Activated CD4-positive, alpha-beta memory T cell treated with anti-CD3 and anti-CD28 coated beads for 36 hours (primary cell): ENCODE data around the gene ZNF784. TPM values are rescaled to one million over a fixed set of nuclear protein-coding genes. Genes with fewer than 3 reads are reported as not detected.

Source experiments
- CTCF ChIA-PET: fragments of 350-600 bp; sonication (Branson Sonifier 250); formaldehyde crosslinking; loops from one replicate; lab custom pipeline; 2021; ENCODE audit warnings: antibody characterized with exemption, inconsistent platforms; lab: Charles Lee
- POLR2A ChIA-PET: fragments of 350-600 bp; sonication (Branson Sonifier 250); formaldehyde crosslinking; loops from one replicate; lab custom pipeline; 2021; ENCODE audit warnings: antibody characterized with exemption; lab: Charles Lee
- DNase-seq: peaks from one replicate; pipeline ENCODE4 v3.0.0-alpha.2; 2020
- H3K27ac Mint-ChIP-seq: one replicate; pipeline ENCODE4 v1.8.0; 2021; ENCODE audit warnings: mixed read lengths
- H3K27me3 Mint-ChIP-seq: one replicate; pipeline ENCODE4 v1.8.0; 2021; ENCODE audit warnings: mixed read lengths
- H3K36me3 Mint-ChIP-seq: one replicate; pipeline ENCODE4 v1.8.0; 2021; ENCODE audit warnings: mixed read lengths
- H3K4me1 Mint-ChIP-seq: one replicate; pipeline ENCODE4 v1.8.0; 2021; ENCODE audit warnings: low read depth, mixed read lengths
- H3K4me3 Mint-ChIP-seq: one replicate; pipeline ENCODE4 v1.8.0; 2021; ENCODE audit warnings: mild to moderate bottlenecking, mixed read lengths
- H3K9me3 Mint-ChIP-seq: one replicate; pipeline ENCODE4 v1.8.0; 2021; ENCODE audit warnings: mixed read lengths
- intact Hi-C: fragments of 100-400 bp; cut with micrococcal nuclease; formaldehyde crosslinking; loops from one replicate; pipeline ENCODE4 v1.15.1; 2023
- total RNA-seq, 2 experiments: library from RNA; stranded (reverse); gene quantifications; one replicate each; pipeline ENCODE4 v1.2.3, GENCODE V29; 2021

The ZNF784 gene
- total RNA-seq, 2 experiments from 2014 or later, result 3.9 to 4.4 TPM

DNA sequence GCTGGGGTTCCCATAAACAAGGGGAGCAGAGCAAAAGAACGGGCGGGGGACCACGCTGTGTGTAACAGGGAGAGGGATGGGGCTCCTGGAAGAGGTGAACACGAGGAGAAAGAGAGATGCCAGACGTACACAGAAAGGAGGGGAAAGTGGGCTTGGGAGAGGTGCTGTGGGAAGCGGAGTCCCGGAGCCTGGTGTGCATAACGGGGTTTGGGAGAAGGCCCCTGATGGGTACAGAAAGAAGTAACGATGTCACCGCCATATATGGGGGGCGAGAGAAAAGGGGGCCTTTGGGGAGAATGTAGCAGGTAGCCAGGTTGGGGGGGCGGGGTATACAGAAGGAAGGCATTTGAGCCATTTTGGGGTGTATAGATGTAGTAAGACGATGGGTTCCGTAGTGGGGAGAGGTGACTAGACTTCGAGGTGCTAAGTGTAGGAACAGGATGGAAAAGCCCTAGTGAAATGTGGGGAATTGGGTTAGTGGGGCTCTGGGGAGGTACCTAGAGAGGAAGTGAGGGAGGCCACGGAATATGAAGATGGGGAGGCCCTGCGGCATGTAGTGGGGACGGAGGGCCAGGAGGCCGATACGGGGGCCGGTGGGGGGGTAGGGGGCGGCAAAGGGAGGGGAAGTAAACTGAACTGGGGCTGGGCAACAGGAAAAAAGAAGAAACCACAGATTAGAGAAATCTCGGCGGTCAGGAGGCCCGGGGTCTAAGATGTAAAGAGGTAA is 17.2 kb upstream of the ZNF784 start:
- DNase-seq, result peak; percentile 38
- intact Hi-C loops, result loop anchor here (2.0 to 5.0 kb wide), 3 partner anchors 37 to 384 kb away; partner anchors contain the start of genes PPP6R1, RPL28, TMEM238 and ZNF865
- Mint-ChIP-seq H3K4me1 (peaks cover 53% of the 10 kb centered on the region), H3K36me3 (peaks cover 28% of the 10 kb centered on the region), H3K9me3 (peaks cover 2% of the 10 kb centered on the region), H3K27ac (peak overlapping the region; percentile 98), H3K4me3 (peak overlapping the region; percentile 85), H3K27me3 (no peaks in the 10 kb centered on the region)
- ChIA-PET POLR2A (interaction anchor here (1.9 to 2.6 kb wide), 3 partner anchors 8 to 15 kb away, joined by 4 to 19 read pairs (median 6); partner anchors contain the start of gene U2AF2), CTCF (interaction anchor here (0.7 to 2.0 kb wide), 4 partner anchors 9 to 13 kb away, joined by 3 to 28 read pairs (median 14); partner anchors contain the start of gene U2AF2)

- H3K27me3 Mint-ChIP-seq, result no peaks in the 10 kb centered on the region
Measured at GRCh38 chr19:55640577-55641425, 16.4 kb upstream of the ZNF784 start, which contains the start of gene ZNF580. Gene ZNF580 (plus strand): TSS chr19:55641002. CDS start chr19:55642509, 1,507 bp downstream.

DNA sequence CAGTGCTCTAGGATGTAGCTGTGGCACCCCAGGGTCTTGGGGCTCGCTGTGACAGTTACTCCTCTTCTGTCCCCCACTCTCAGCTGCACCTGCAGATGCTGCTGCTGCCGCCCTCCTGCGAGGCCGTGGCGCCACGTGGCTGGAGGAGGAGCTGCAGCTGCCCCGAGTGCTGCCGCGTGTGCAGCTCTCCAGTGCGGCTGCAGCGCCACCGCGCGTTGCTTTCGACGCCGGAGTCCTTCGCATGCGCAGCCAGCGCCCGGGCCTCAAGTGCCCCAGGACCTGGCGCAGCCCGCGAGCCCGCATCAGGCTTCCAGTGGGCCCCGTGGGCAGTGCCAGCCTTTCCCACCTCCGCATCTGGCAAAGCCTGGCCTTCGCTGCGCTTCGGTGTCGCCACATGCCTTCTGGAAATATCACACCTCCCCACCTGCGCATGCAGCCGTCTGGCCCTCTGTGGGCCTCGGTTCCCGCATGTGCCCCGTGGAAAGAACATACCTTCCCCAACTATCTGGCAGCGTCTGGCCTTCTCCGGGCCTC is 15.7 kb upstream of the ZNF784 start:
- peaks cover 2% of the 10 kb centered on the region for H3K9me3 Mint-ChIP-seq
- ChIA-PET CTCF (interaction anchor here (0.5 to 5.0 kb wide), 6 partner anchors 14 to 125 kb away, joined by 3 to 26 read pairs (median 4); partner anchors contain the start of genes FIZ1, U2AF2 and ZNF784), POLR2A (interaction anchor here (1.9 kb wide), 1 partner anchor 14 kb away, joined by 4 read pairs; no protein-coding TSS in a partner anchor)
- intact Hi-C loops, result loop anchor here (5.0 kb wide), 1 partner anchor 383 kb away; the partner anchor contains the start of gene PPP6R1
- peaks cover 59% of the 10 kb centered on the region for H3K4me1 Mint-ChIP-seq
- H3K27me3 Mint-ChIP-seq, result no peaks in the 10 kb centered on the region
- H3K27ac Mint-ChIP-seq, result peak overlapping the region; percentile 88
- H3K4me3 Mint-ChIP-seq, result peak overlapping the region; percentile 77
- peak; percentile 81 for DNase-seq
- H3K36me3 Mint-ChIP-seq, result peaks cover 25% of the 10 kb centered on the region

More at GRCh38 chr19:55640577-55641425, 16.4 kb upstream of the ZNF784 start, which contains the start of gene ZNF580:
- DNase-seq, result peak; percentile 71
- Mint-ChIP-seq H3K27ac (peak within 1 kb of the TSS; percentile 98), H3K36me3 (peaks cover 28% of the 10 kb centered on the region), H3K4me3 (peak within 1 kb of the TSS; percentile 85), H3K9me3 (peaks cover 2% of the 10 kb centered on the region), H3K4me1 (peaks cover 61% of the 10 kb centered on the region)
- POLR2A ChIA-PET, result interaction anchor here (1.9 kb wide), 1 partner anchor 14 kb away, joined by 4 read pairs; no protein-coding TSS in a partner anchor
- CTCF ChIA-PET, result interaction anchor here (0.7 to 5.0 kb wide), 6 partner anchors 8 to 57 kb away, joined by 3 to 26 read pairs (median 4); partner anchors contain the start of genes FIZ1, U2AF2 and ZNF784
- intact Hi-C loops, result loop anchor here (5.0 kb wide), 1 partner anchor 384 kb away; the partner anchor contains the start of gene PPP6R1

GRCh38 chr19:55638864-55639359 is 14.5 kb upstream of the ZNF784 start:
- intact Hi-C loops, result no loop called here
- H3K27me3 Mint-ChIP-seq, result no peaks in the 10 kb centered on the region
- peaks cover 25% of the 10 kb centered on the region for H3K36me3 Mint-ChIP-seq
- DNase-seq, result peak; percentile 81
- peaks cover 60% of the 10 kb centered on the region for H3K4me1 Mint-ChIP-seq
- H3K4me3 Mint-ChIP-seq, result peak overlapping the region; percentile 51
- CTCF ChIA-PET, result interaction anchor here (0.6 to 5.0 kb wide), 8 partner anchors 8 to 135 kb away, joined by 3 to 26 read pairs (median 4); partner anchors contain the start of genes FIZ1, U2AF2 and ZNF784
- POLR2A ChIA-PET, result no interaction called here
- peak overlapping the region; percentile 81 for H3K27ac Mint-ChIP-seq
- peaks cover 2% of the 10 kb centered on the region for H3K9me3 Mint-ChIP-seq

GRCh38 chr19:55637534-55637933 is 13.2 kb upstream of the ZNF784 start:
- CTCF ChIA-PET, result interaction anchor here (0.7 to 5.0 kb wide), 9 partner anchors 12 to 133 kb away, joined by 3 to 26 read pairs (median 4); partner anchors contain the start of genes FIZ1, U2AF2 and ZNF784
- intact Hi-C loops, result no loop called here
- POLR2A ChIA-PET, result interaction anchor here (1.6 to 1.8 kb wide), 3 partner anchors 10 to 255 kb away, joined by 4 to 5 read pairs (median 5); partner anchors contain the start of genes CCDC106 and U2AF2
- peaks cover 2% of the 10 kb centered on the region for H3K9me3 Mint-ChIP-seq
- H3K4me3 Mint-ChIP-seq, result no peak overlapping the region
- H3K4me1 Mint-ChIP-seq, result peaks cover 54% of the 10 kb centered on the region
- peaks cover 17% of the 10 kb centered on the region for H3K36me3 Mint-ChIP-seq
- H3K27me3 Mint-ChIP-seq, result no peaks in the 10 kb centered on the region
- H3K27ac Mint-ChIP-seq, result peak overlapping the region; percentile 71
- no peak for DNase-seq

DNA sequence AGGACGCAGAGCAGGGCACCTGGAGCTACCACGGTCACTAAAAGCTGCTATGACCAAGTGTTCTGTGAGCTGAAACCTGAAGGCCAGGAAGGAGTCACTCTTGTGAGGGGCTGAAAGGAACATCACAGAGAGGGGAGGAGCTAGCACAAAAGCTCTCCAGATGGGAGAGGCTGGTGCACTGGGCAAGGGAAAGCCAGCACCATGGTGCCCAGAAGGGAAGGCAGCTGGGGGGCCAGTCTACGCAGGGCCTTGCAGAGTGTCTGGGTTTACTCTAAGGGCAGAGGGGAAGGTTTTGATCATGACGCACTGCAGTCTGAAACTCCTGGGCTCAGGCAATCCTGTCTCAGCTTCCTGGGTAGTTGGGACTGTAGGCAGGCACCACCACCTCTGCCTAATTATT is 12.4 kb upstream of the ZNF784 start:
- Mint-ChIP-seq H3K4me3 (peak overlapping the region; percentile 99), H3K9me3 (peaks cover 2% of the 10 kb centered on the region), H3K27ac (peak overlapping the region; percentile 99), H3K27me3 (no peaks in the 10 kb centered on the region), H3K4me1 (peaks cover 61% of the 10 kb centered on the region), H3K36me3 (peaks cover 17% of the 10 kb centered on the region)
- intact Hi-C loops, result no loop called here
- DNase-seq, result no peak
- ChIA-PET POLR2A (interaction anchor here (1.0 to 1.8 kb wide), 5 partner anchors 11 to 254 kb away, joined by 3 to 5 read pairs (median 4); partner anchors contain the start of genes CCDC106, NAT14 and U2AF2), CTCF (interaction anchor here (0.8 to 5.0 kb wide), 7 partner anchors 11 to 133 kb away, joined by 4 to 26 read pairs (median 5); partner anchors contain the start of genes FIZ1 and ZNF784)

DNA sequence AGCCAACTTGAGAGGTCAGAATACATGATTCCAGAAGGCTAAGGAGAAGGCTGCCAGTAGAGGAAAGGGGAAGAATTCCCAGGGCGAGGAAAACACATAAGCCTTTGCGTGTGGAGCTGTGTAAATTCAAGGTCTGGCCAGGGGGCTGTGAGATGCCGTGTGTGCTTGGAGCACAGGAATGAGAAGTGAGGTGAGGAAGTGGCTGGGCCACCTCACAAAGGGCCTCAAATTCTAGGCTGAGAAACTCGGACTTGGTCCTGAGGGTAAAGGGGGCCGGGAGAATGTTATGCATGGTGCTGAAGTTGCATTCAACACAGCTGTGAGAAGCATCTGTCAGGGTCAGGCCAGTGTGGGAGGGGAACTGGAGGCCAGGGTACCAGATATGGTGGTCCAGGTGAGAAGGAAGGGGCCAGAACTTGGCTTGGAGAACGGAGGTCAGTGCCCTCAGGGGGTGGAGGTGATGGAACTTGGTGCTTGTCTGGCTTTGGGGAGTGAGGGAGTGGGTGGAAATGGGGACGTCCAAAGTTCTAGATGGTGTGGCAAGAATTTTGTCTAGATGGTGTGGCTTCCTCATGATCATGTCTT is 11.6 kb upstream of the ZNF784 start:
- POLR2A ChIA-PET, result interaction anchor here (0.5 to 1.6 kb wide), 3 partner anchors 132 to 389 kb away, joined by 3 to 8 read pairs (median 3); partner anchors contain the start of gene NAT14
- peak overlapping the region; percentile 99 for H3K4me3 Mint-ChIP-seq

DNA sequence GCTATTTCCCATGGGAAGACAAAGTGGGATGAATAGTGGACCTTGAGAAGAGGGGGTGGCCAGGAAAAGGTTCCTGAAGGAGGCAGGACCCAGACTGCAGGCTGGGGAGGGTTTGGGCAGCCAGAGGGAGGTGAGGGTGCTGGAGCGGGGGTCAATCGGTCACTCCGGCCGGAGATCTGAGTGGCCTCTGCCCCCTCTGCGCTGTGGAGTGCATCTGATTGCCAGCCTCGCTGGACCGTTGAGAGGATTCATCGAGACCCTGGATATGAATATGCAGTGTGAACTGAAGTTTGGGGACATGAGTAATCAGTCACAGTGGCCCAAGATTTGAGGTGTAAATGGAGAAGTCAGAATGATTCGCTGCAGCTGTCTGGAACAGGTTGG is 11.0 kb upstream of the ZNF784 start:
- H3K9me3 Mint-ChIP-seq, result peaks cover 2% of the 10 kb centered on the region
- peak overlapping the region; percentile 99 for H3K27ac Mint-ChIP-seq
- peak; percentile 53 for DNase-seq
- H3K4me3 Mint-ChIP-seq, result peak overlapping the region; percentile 99
- H3K36me3 Mint-ChIP-seq, result peaks cover 13% of the 10 kb centered on the region
- ChIA-PET CTCF (interaction anchor here (0.6 to 5.0 kb wide), 6 partner anchors 10 to 174 kb away, joined by 3 to 26 read pairs (median 4); partner anchors contain the start of genes ISOC2, ZNF784 and ZNF865), POLR2A (interaction anchor here (1.0 to 1.6 kb wide), 3 partner anchors 9 to 150 kb away, joined by 3 to 5 read pairs (median 5); partner anchors contain the start of gene NAT14)
- peaks cover 61% of the 10 kb centered on the region for H3K4me1 Mint-ChIP-seq
- intact Hi-C loops, result loop anchor here (1.0 to 2.0 kb wide), 2 partner anchors 8 to 39 kb away; partner anchors contain the start of genes EPN1 and ZNF581
- H3K27me3 Mint-ChIP-seq, result no peaks in the 10 kb centered on the region

More for the DNA sequence above, 11.6 kb upstream of the ZNF784 start:
- CTCF ChIA-PET, result interaction anchor here (1.0 to 5.0 kb wide), 6 partner anchors 10 to 132 kb away, joined by 4 to 26 read pairs (median 6); partner anchors contain the start of genes FIZ1 and ZNF784
- peaks cover 13% of the 10 kb centered on the region for H3K36me3 Mint-ChIP-seq
- intact Hi-C loops, result loop anchor here (1.0 to 2.0 kb wide), 2 partner anchors 7 to 39 kb away; partner anchors contain the start of genes EPN1 and ZNF581
- H3K27ac Mint-ChIP-seq, result peak overlapping the region; percentile 99
- peaks cover 64% of the 10 kb centered on the region for H3K4me1 Mint-ChIP-seq
- H3K9me3 Mint-ChIP-seq, result peaks cover 2% of the 10 kb centered on the region
- DNase-seq, result no peak
- no peaks in the 10 kb centered on the region for H3K27me3 Mint-ChIP-seq

DNA sequence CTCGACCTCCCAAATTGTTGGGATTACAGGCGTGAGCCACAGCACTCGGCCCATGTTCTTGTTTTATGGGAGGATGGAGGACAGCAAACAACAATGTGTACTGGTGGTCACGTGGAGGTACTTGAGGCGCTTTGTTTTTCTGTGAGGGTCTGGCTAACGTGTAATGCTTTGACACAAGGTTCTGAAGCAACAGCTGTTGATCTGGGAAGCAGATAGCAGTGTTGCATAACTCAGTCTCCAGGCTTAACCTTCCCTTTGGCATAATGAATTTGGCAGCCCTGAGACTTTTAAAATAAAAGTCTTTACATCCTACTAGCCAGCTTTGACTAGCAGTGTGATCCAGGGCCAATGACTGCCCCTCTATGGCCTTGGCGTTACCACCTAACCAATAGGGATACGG is 9.5 kb upstream of the ZNF784 start:
- Mint-ChIP-seq H3K9me3 (no peaks in the 10 kb centered on the region), H3K27me3 (no peaks in the 10 kb centered on the region), H3K27ac (peak overlapping the region; percentile 99), H3K4me1 (peaks cover 49% of the 10 kb centered on the region), H3K4me3 (peak overlapping the region; percentile 99), H3K36me3 (peaks cover 9% of the 10 kb centered on the region)
- no peak for DNase-seq
- intact Hi-C loops, result loop anchor here (2.0 to 5.0 kb wide), 2 partner anchors 41 to 167 kb away; partner anchors contain the start of gene EPN1
- POLR2A ChIA-PET, result interaction anchor here (0.8 to 2.1 kb wide), 5 partner anchors 9 to 507 kb away, joined by 3 to 6 read pairs (median 4); partner anchors contain the start of genes FIZ1, ZNF581 and ZNF784
- CTCF ChIA-PET, result interaction anchor here (0.9 to 3.8 kb wide), 19 partner anchors 9 to 439 kb away, joined by 3 to 36 read pairs (median 16); partner anchors contain the start of genes CCDC106, KMT5C, U2AF2 and ZNF579
